SK-N-SH (cell line): Measurements from ENCODE around the gene NUDT22.

Source experiments
- EP300 ChIP-seq, 2 experiments: IDR thresholded peaks; 2 replicates each; pipeline versions ENCODE4 v1.4.0 to v1.6.1; 2012; ENCODE audit warnings: borderline replicate concordance in 1 of 2, low read depth in 1 of 2, low read length in 1 of 2
- EZH2phosphoT487 ChIP-seq: fragments of 200-600 bp; sonication (generic); IDR thresholded peaks from 2 replicates; pipeline ENCODE4 v1.6.1; 2017; ENCODE audit warnings: low read depth, mixed run types, mild to moderate bottlenecking, antibody characterized with exemption, moderate library complexity, borderline replicate concordance
- NRF1 ChIP-seq: IDR thresholded peaks from 2 replicates; pipeline ENCODE4 v1.6.1; 2012; ENCODE audit warnings: low read depth, mild to moderate bottlenecking, low read length
- TEAD4 ChIP-seq: IDR thresholded peaks from 2 replicates; pipeline ENCODE4 v1.4.0; 2012; ENCODE audit warnings: mild to moderate bottlenecking, borderline replicate concordance; ENCODE audit not compliant: insufficient read depth
- TF ChIP-seq, protein P1 (sequence below): fragments of 200-600 bp; sonication (generic); IDR thresholded peaks from 2 replicates; pipeline ENCODE4 v1.6.1; 2017; ENCODE audit warnings: antibody characterized with exemption, mild to moderate bottlenecking, moderate library complexity
- TF ChIP-seq, protein P2 (sequence below): IDR thresholded peaks from 2 replicates; pipeline ENCODE4 v1.4.0; 2012; ENCODE audit warnings: low read depth, borderline replicate concordance
- TF ChIP-seq, protein P3 (sequence below): IDR thresholded peaks from 2 replicates; pipeline ENCODE4; 2012

DNA sequence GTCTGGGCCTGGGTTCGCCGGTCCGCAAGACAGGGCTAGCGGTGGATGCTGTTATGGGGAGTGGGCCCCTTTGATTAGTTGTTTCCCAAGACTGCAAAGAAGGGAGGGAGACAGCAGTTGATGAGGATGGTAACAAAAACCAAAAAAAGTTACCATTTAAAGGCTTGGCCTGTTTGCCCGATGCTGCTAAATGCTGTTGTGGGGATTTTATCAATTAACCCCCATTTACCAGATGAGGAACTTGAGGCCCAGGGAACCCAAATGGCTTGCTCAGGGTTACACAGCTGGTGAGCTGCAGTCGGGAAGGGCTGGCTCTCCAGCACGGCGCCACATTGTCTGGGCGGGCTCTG is 3.4 kb upstream of the NUDT22 start:
- no peak for TF ChIP-seq TEAD4
- TF ChIP-seq EZH2phosphoT487: no peak
- TF ChIP-seq, protein P1, sequence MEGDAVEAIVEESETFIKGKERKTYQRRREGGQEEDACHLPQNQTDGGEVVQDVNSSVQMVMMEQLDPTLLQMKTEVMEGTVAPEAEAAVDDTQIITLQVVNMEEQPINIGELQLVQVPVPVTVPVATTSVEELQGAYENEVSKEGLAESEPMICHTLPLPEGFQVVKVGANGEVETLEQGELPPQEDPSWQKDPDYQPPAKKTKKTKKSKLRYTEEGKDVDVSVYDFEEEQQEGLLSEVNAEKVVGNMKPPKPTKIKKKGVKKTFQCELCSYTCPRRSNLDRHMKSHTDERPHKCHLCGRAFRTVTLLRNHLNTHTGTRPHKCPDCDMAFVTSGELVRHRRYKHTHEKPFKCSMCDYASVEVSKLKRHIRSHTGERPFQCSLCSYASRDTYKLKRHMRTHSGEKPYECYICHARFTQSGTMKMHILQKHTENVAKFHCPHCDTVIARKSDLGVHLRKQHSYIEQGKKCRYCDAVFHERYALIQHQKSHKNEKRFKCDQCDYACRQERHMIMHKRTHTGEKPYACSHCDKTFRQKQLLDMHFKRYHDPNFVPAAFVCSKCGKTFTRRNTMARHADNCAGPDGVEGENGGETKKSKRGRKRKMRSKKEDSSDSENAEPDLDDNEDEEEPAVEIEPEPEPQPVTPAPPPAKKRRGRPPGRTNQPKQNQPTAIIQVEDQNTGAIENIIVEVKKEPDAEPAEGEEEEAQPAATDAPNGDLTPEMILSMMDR: no peak
- no peak for TF ChIP-seq EP300 (IDR thresholded peaks at IDR 0.05; ENCODE audit: borderline replicate concordance in 1 of 2, low read depth in 1 of 2, low read length in 1 of 2)
- TF ChIP-seq, protein P2, sequence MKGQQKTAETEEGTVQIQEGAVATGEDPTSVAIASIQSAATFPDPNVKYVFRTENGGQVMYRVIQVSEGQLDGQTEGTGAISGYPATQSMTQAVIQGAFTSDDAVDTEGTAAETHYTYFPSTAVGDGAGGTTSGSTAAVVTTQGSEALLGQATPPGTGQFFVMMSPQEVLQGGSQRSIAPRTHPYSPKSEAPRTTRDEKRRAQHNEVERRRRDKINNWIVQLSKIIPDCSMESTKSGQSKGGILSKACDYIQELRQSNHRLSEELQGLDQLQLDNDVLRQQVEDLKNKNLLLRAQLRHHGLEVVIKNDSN: no peak
- no peak for TF ChIP-seq NRF1
- TF ChIP-seq, protein P3, sequence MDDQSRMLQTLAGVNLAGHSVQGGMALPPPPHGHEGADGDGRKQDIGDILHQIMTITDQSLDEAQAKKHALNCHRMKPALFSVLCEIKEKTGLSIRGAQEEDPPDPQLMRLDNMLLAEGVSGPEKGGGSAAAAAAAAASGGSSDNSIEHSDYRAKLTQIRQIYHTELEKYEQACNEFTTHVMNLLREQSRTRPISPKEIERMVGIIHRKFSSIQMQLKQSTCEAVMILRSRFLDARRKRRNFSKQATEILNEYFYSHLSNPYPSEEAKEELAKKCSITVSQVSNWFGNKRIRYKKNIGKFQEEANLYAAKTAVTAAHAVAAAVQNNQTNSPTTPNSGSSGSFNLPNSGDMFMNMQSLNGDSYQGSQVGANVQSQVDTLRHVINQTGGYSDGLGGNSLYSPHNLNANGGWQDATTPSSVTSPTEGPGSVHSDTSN: no peak
